GM12878 (cell line): ENCODE data around the gene DIP2C. TPM values are rescaled to one million over a fixed set of nuclear protein-coding genes. Genes with fewer than 3 reads are reported as not detected.

ENCODE experiments used
- ATAC-seq: fragments of 200-7000 bp; cut with Tn5 transposase; 3 replicates; pipeline ENCODE4 v1.9.1; 2020; ENCODE audit warnings: mild to moderate bottlenecking, moderate library complexity
- BruUV-seq: library from RNA; stranded (reverse); fragments of 400-500 nt; replicated peaks from 2 replicates; lab custom pipeline; 2021; lab: Mats Ljungman, UMichigan
- CTCF ChIA-PET: fragments of 300-600 bp; sonication (Branson Sonifier 250); formaldehyde crosslinking; extraction: SDS; loops from one replicate; lab custom pipeline; 2021; ENCODE audit warnings: inconsistent platforms; lab: Yijun Ruan, JAX
- POLR2A ChIA-PET: fragments of 350-600 bp; formaldehyde crosslinking; extraction: SDS; loops from one replicate; lab custom pipeline; 2021; ENCODE audit warnings: inconsistent platforms; lab: Charles Lee
- RAD21 ChIA-PET: fragments of 300-600 bp; sonication (Branson Sonifier 250); formaldehyde crosslinking; loops from one replicate; lab custom pipeline; 2023; ENCODE audit warnings: antibody characterized with exemption; ENCODE audit not compliant: unreplicated experiment; lab: Charles Lee
- SMC1A ChIA-PET: fragments of 300-600 bp; sonication (Branson Sonifier 250); formaldehyde crosslinking; loops from one replicate; lab custom pipeline; 2023; ENCODE audit not compliant: unreplicated experiment, uncharacterized antibody; lab: Charles Lee
- DNase-seq: peaks from one replicate; pipeline ENCODE4 v3.0.0-alpha.2; 2011; ENCODE audit warnings: low read depth, low spot score
- FAIRE-seq: peaks from 3 replicates; lab custom pipeline; 2011; peaks lifted over from hg19 to GRCh38; lab: Jason Lieb, UNC
- H2AFZ ChIP-seq: 2 replicates; pipeline ENCODE4 v1.6.0; 2011; ENCODE audit warnings: low read depth, low read length, control low read depth; ENCODE audit not compliant: control insufficient read depth
- H3K27ac ChIP-seq: 2 replicates; pipeline ENCODE4 v1.5.1; 2011; ENCODE audit warnings: control low read depth; ENCODE audit not compliant: control insufficient read depth, insufficient read depth
- H3K27me3 ChIP-seq, 2 experiments: replicated peaks in 1 of 2; 2 replicates each; pipeline versions ENCODE4 v1.6.0 to v1.6.1; 2011; ENCODE audit warnings: low read length in 1 of 2; ENCODE audit not compliant: control insufficient read depth in 2 of 2, insufficient read depth in 2 of 2
- H3K36me3 ChIP-seq, 2 experiments: 2 replicates each; pipeline ENCODE4 v1.5.1; 2011; ENCODE audit warnings: low read length in 1 of 2; ENCODE audit not compliant: control insufficient read depth in 2 of 2, insufficient read depth in 2 of 2
- H3K4me1 ChIP-seq: 2 replicates; pipeline ENCODE4 v1.6.1; 2011; ENCODE audit warnings: mild to moderate bottlenecking, low read length, moderate library complexity, mixed read lengths; ENCODE audit not compliant: control insufficient read depth, insufficient read depth
- H3K4me2 ChIP-seq: 2 replicates; pipeline ENCODE4 v1.6.0; 2011; ENCODE audit warnings: control low read depth; ENCODE audit not compliant: control insufficient read depth, insufficient read depth
- H3K4me3 ChIP-seq: fragments of 200-600 bp; sonication (generic); 2 replicates; pipeline ENCODE4 v1.5.1; 2016
- H3K79me2 ChIP-seq: 2 replicates; pipeline ENCODE4 v1.6.0; 2011; ENCODE audit warnings: low read length; ENCODE audit not compliant: control insufficient read depth, insufficient read depth
- H3K9ac ChIP-seq: 2 replicates; pipeline ENCODE4 v1.8.0; 2011; ENCODE audit warnings: low read length, control low read depth, mixed read lengths; ENCODE audit not compliant: control insufficient read depth, insufficient read depth
- H3K9me3 ChIP-seq: replicated peaks from 3 replicates; pipeline ENCODE4 v1.5.1; 2011; ENCODE audit warnings: mild to moderate bottlenecking, low read length; ENCODE audit not compliant: control insufficient read depth, insufficient read depth
- H4K20me1 ChIP-seq: 2 replicates; pipeline ENCODE4 v1.6.0; 2011; ENCODE audit not compliant: control insufficient read depth, insufficient read depth
- ATF7 ChIP-seq: fragments of 450-650 bp; IDR thresholded peaks from 2 replicates; pipeline ENCODE4 v1.6.1; 2016; ENCODE audit warnings: low read depth, mild to moderate bottlenecking
- CEBPZ ChIP-seq: fragments of 150-350 bp; IDR thresholded peaks from 2 replicates; pipeline ENCODE4 v1.6.1; 2016; ENCODE audit warnings: low read depth, low read length
- FOS ChIP-seq: IDR thresholded peaks from 3 replicates; pipeline ENCODE4 v1.6.1; 2011; ENCODE audit warnings: borderline replicate concordance; ENCODE audit not compliant: insufficient read length; ENCODE audit errors: extremely low read depth
- MTA3 ChIP-seq: IDR thresholded peaks from 2 replicates; pipeline ENCODE4 v1.6.1; 2012; ENCODE audit warnings: low read length, inconsistent platforms, borderline replicate concordance
- NR2C1 ChIP-seq: fragments of 450-650 bp; IDR thresholded peaks from 2 replicates; pipeline ENCODE4 v1.6.1; 2017; ENCODE audit warnings: antibody characterized with exemption, mild to moderate bottlenecking, moderate library complexity
- POLR2A ChIP-seq: IDR thresholded peaks from 2 replicates; pipeline ENCODE4 v1.6.1; 2011; ENCODE audit warnings: low read depth, mild to moderate bottlenecking, low read length
- REST ChIP-seq: IDR thresholded peaks from 2 replicates; pipeline ENCODE4 v1.6.1; 2012; ENCODE audit warnings: mild to moderate bottlenecking, low read depth, low read length
- SIX5 ChIP-seq: IDR thresholded peaks from 2 replicates; pipeline ENCODE4 v1.6.1; 2011; ENCODE audit warnings: mild to moderate bottlenecking, low read depth, low read length, moderate library complexity; ENCODE audit not compliant: severe bottlenecking
- TAF1 ChIP-seq: IDR thresholded peaks from 2 replicates; pipeline ENCODE4 v1.6.1; 2011; ENCODE audit warnings: mild to moderate bottlenecking, low read depth, low read length, borderline replicate concordance
- USF2 ChIP-seq: IDR thresholded peaks from 2 replicates; pipeline ENCODE4 v1.6.1; 2011; ENCODE audit warnings: low read depth, low read length, improper control_type of control experiment, borderline replicate concordance
- ZSCAN29 ChIP-seq: fragments of 450-650 bp; IDR thresholded peaks from 2 replicates; pipeline ENCODE4 v1.6.1; 2017; ENCODE audit warnings: mild to moderate bottlenecking, moderate library complexity
- ZZZ3 ChIP-seq: IDR thresholded peaks from 2 replicates; pipeline ENCODE4 v1.6.1; 2011; ENCODE audit warnings: low read depth; ENCODE audit not compliant: control insufficient read depth, insufficient read length
- WGBS: methylation state at CpG from one replicate; pipeline ENCODE4 v1.1.6; 2016; ENCODE audit warnings: low lambda C conversion rate; ENCODE audit not compliant: insufficient replicate concordance, insufficient coverage; ENCODE audit errors: missing lambda C conversion rate; 5-methylcytosine and 5-hydroxymethylcytosine counted together
- in situ Hi-C: fragments of 300-500 bp; cut with MboI; formaldehyde crosslinking; loops from 9 replicates; pipeline ENCODE4 v1.14.3; 2018; ENCODE audit warnings: mixed read lengths
- intact Hi-C: fragments of 100-400 bp; cut with micrococcal nuclease; formaldehyde crosslinking; loops from one replicate; pipeline ENCODE4 v1.14.2; 2022; ENCODE audit not compliant: unreplicated experiment
- polyA plus RNA-seq, 11 experiments: library from polyadenylated mRNA; depleted of rRNA in 4 of 11; unstranded in 6 of 11; stranded (reverse) in 5 of 11; fragments of >200 nt; fragmentation: Nextera tagmentation in 4 of 11; fragmentation: Illumina TruSeq in 1 of 11; extraction: Ambion mirVana in 4 of 11; extraction: Trizol in 1 of 11; gene quantifications; 1 replicate in 1 of 11; 2 replicates in 10 of 11; pipeline versions ENCODE4 v1.2.1 to v1.2.3, GENCODE V29; 2011 to 2016; ENCODE audit warnings: inconsistent platforms in 2 of 11, missing spikeins in 2 of 11, low read depth in 1 of 11
- total RNA-seq, 4 experiments: library from RNA; depleted of rRNA in 3 of 4; stranded (reverse); fragments of >200 nt in 3 of 4; fragmentation: Illumina TruSeq in 1 of 4; extraction: Trizol in 1 of 4; gene quantifications; 2 replicates each; pipeline versions ENCODE4 v1.2.1 to v1.2.3, GENCODE V29; 2013 to 2021
- TF ChIP-seq, protein P1 (sequence below): IDR thresholded peaks from 2 replicates; pipeline ENCODE4 v1.6.1; 2012; ENCODE audit warnings: low read length, inconsistent platforms

The DIP2C gene
- total and polyA plus RNA-seq, 10 of the 15 experiments (the other 5 are each of a cell fraction or from before 2014, with no cell fraction given): 0.01 to 0.10 (median 0.06) TPM

DNA sequence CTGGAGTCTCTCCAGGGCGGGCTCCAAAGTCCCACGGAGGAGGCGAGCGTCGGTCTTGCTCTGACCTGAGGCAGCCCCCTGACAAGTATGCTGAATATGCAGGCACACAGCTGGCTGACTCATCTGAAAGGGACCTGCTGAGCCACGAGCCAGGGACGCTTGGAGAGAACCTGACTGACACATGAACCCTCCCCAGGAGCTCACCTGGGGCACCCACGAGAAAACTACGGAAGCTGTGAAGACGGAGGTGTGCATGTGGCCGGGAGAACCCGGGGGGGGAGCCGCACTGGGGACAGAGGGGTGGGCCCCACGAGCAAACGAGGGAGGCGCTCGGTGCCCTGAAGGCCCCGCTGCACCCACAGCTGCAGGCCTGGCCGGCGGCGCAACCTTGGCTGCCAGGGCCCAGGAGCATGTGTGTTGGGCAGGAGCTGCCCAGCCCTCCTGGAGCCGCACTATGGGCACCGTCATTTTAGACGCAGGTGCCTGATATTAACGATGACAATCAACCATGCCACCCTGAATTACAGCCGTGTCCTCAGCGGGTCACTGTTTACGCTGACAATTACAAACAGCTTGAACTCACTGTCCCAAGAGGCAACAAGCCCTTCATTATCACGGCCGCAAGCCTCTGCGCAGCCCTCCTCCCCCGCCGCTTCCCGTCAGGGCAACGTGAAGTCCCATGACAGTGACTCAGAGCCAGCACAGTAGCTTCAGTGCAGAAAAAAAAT lies 64.7 kb downstream of the DIP2C start:
- Histone ChIP-seq H2AFZ (no peak overlapping the region), H4K20me1 (no peaks in the 10 kb centered on the region), H3K9me3 (no peaks in the 10 kb centered on the region; the same call in 2 of the 3 replicates), H3K4me1 (peaks cover 5% of the 10 kb centered on the region; the same call in 1 of the 2 replicates), H3K79me2 (no peaks in the 10 kb centered on the region), H3K4me3 (no peak overlapping the region), H3K9ac (no peak overlapping the region), H3K36me3 (no peaks in the 10 kb centered on the region), H3K27me3 (peaks cover 0 to 2% of the 10 kb centered on the region in 2 experiments; a peak in 3 of 4 replicates), H3K27ac (no peak overlapping the region), H3K4me2 (no peak overlapping the region)
- no peak for ATAC-seq
- ChIA-PET RAD21 (no interaction called here), CTCF (no interaction called here), SMC1A (interaction anchor here (0.6 kb wide), 1 partner anchor 1571 kb away, joined by 3 read pairs; no protein-coding TSS in a partner anchor), POLR2A (no interaction called here)
- intact Hi-C loops (no loop called here), in situ Hi-C loops (no loop called here)
- no peak for DNase-seq
- no peak for FAIRE-seq
- WGBS: 67% methylated on average over 34 of the region's 35 CpGs
- no TSS peak for BruUV-seq
- TF ChIP-seq MTA3 (no peak), ZSCAN29 (no peak), POLR2A (no peak), NR2C1 (no peak), USF2 (no peak), SIX5 (no peak), ZZZ3 (no peak), FOS (no peak), CEBPZ (no peak), TAF1 (no peak), REST (no peak), ATF7 (no peak)
- TF ChIP-seq, protein P1, sequence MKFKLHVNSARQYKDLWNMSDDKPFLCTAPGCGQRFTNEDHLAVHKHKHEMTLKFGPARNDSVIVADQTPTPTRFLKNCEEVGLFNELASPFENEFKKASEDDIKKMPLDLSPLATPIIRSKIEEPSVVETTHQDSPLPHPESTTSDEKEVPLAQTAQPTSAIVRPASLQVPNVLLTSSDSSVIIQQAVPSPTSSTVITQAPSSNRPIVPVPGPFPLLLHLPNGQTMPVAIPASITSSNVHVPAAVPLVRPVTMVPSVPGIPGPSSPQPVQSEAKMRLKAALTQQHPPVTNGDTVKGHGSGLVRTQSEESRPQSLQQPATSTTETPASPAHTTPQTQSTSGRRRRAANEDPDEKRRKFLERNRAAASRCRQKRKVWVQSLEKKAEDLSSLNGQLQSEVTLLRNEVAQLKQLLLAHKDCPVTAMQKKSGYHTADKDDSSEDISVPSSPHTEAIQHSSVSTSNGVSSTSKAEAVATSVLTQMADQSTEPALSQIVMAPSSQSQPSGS: no peak
